HTR-8/SVneo (cell line): ENCODE results near the gene DNPH1.

Experiments used
- DNase-seq: peaks from one replicate; pipeline ENCODE4 v3.0.0; 2011; ENCODE audit warnings: low spot score, mixed read lengths; ENCODE audit not compliant: insufficient read length
- FAIRE-seq: peaks from 2 replicates; lab custom pipeline; 2011; peaks lifted over from hg19 to GRCh38; lab: Jason Lieb, UNC

The DNPH1 gene

DNA sequence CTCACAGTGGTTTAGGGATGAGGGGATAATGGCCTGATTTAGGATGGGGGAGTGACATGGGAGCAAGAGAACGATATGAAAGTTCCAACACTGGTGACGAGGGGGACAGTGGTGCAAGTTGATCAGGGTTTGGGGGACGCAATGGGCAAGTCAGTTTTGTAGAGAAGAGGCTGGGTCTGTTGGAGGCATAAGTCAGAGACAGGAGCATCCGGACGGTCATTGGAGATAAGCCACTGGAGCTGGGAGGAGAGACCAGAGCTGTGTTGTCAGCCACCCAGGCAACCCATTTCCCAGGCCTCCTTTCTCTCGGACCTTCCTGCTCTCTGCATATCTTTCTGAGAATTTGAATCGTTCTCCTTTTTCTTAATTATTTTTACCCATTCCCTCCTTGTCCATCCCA, 9.5 kb downstream of the DNPH1 start:
- no peak for FAIRE-seq
- no peak for DNase-seq

DNA sequence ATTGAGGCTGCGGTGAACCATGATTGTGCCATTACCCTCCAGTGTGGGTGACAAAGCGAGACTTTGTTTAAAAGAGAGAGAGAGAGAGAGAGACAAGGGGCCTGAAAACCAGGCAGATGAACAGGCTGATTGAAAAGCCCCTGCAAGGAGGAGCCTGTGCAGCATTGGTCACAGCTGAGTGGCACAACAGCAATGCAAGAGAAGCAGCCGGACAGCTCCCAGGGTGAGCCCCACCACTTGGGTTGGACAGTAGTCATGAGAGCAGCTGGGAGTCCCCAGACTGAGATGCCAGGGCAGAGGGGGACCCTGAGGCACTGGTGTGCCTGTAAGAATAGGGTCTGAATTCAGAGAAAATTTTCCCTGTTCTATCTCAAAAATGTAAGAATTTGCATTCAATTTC, 10.2 kb downstream of the DNPH1 start:
- no peak for DNase-seq
- no peak for FAIRE-seq

DNA sequence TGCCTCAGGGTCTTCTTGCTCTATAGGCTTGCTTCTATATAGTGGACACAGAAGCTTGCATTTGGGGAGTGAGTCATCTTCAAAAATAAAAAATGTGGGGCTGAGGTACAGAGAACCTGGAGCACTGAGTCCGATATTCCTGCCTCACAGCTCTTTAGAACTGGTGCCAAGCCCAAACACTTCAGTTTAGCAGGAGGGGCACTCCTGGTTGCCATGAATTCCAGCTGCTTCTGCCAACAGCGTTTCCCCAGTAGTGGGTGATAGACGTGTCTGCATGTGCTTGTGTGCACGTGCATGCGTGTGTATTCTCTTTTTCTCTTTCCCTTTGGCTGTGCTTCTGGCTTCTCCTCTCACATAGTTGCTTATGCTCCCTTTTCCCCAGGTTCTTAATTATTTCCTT, 11.9 kb downstream of the DNPH1 start:
- FAIRE-seq (no peak), DNase-seq (no peak)

DNA sequence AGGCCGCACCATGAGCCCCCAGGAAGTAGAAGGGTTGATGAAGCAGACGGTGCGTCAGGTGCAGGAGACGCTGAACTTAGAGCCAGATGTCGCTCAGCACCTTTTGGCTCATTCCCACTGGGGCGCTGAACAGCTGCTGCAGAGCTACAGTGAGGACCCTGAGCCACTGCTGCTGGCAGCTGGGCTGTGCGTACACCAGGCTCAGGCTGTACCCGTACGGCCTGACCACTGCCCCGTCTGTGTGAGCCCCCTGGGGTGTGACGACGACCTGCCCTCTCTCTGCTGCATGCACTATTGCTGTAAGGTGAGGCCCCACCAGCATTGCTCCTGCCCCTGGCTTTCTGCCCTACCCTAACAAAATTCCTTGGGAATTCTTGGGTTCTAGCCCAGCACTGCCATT, 13.1 kb downstream of the DNPH1 start:
- FAIRE-seq (no peak), DNase-seq (no peak)

DNA sequence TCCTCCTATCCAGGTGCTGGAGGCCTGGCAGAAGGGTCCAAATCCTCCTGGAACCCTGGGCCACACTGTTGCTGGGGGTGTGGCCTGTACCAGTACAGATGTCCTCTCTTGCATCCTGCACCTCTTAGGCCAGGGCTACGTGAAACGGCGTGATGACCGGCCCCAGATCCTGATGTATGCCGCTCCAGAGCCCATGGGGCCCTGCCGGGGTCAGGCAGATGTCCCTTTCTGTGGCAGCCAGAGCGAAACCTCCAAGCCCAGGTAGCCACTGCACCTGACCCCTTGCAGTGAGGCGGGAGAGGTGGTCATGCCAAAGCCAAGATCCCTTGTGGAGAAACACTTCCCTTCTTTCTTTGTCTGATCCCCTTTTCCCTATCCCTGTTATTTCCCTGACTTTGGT, 14.2 kb downstream of the DNPH1 start:
- no peak for FAIRE-seq
- no peak for DNase-seq

DNA sequence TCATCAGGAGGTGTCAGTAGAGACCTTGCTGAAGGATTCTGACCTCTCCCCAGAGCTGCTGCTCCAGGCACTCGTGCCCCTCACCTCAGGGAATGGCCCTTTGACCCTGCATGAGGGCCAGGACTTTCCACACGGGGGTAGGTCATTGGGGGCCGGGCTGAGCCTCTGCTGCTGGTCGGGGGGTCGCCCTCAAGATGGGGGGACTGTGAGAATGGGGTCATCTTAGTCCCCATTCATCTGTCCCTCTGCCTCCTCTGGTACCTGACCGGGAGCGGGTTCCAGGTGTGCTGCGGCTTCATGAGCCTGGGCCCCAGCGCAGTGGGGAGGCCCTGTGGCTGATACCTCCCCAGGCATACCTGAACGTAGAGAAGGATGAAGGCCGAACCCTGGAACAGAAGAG, 15.8 kb downstream of the DNPH1 start:
- no peak for DNase-seq

DNA sequence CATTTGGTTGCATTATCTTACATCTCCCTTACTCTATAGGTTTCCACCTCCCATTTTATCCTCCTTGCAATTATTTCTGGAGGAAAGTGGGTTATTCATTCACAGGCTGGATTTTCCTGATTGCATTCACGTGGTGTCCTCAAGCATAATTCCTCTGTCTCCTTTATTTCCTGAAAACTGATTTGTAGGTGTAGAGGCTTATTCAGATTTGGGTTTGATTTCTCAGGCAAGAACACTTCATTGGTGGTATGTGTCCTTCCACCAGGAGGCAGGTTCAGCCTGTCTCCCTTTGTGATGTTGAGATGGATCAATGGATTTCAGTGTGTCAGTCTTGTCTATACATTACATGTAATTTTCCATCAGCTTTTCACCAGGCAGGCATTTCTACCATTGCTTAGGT, 17.3 kb downstream of the DNPH1 start:
- DNase-seq (no peak), FAIRE-seq (no peak)

More for the DNA sequence above, 15.8 kb downstream of the DNPH1 start:
- FAIRE-seq = no peak

DNA sequence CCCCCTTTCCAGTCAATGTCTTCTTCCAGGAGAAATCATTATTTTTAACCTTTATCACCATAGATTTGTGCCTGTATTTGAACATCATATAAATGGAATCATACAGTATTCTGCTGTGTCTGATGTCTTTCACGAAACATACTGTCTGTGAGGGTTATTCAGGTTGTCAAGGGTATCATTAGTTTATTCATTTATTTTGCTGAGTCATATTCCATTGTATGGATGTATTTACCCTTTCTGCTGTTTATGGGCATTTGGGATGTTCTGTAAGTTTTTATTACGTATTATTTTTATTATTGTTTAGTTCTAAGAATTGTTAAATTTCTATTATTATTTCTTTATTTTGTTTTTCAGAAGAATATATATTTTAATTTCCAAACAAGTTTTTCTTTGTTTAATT, 22.0 kb downstream of the DNPH1 start:
- FAIRE-seq = no peak

DNA sequence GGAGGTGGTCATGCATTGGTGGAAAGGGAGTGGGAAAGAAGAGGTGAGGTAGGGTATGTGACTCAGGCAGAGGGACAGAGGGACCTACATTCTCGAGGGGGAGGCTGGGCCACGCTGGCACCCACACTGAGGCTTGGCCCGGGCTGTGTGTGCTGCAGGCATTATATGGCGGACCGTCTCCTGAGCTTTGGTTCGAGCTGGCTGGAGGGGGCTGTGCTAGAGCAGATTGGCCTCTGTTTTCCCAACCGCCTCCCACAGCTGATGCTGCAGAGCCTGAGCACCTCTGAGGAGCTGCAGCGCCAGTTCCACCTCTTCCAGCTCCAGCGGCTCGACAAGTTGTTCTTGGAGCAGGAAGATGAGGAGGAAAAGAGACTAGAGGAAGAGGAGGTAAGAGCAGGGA, 23.4 kb downstream of the DNPH1 start:
- DNase-seq (no peak), FAIRE-seq (no peak)

More for the DNA sequence above, 22.0 kb downstream of the DNPH1 start:
- DNase-seq = no peak

DNA sequence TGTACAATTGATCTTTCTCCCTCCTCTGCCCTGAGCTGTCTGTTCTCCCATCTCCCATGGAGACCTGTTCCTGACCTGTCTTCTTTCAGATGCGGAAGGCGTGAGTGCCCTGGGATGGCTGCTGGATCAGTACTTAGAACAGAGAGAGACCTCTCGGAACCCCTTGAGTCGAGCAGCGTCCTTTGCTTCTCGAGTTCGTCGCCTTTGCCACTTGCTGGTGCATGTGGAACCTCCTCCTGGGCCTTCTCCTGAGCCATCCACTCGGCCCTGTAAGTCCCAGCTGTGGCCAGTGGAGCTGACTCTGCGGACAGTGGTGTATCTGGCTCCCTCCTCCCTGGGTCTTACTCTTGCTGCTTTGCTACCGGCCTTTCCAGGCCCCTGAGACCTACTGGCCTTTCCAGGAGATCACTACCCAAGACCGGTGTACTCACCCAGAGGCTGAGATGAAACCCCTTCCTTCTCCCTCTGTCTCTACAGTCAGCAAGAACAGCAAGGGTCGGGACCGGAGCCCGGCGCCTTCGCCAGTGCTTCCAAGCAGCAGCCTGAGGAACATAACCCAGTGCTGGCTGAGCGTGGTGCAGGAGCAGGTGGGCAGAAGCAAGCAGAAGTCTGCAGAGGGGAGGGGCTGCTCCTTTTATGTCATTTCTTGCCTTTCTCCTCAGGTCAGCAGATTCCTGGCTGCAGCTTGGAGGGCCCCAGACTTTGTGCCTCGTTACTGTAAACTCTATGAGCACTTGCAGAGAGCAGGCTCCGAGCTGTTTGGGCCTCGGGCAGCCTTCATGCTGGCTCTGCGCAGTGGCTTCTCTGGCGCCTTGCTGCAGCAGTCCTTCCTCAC, 24.8 kb downstream of the DNPH1 start:
- no peak for FAIRE-seq
- no peak for DNase-seq

DNA sequence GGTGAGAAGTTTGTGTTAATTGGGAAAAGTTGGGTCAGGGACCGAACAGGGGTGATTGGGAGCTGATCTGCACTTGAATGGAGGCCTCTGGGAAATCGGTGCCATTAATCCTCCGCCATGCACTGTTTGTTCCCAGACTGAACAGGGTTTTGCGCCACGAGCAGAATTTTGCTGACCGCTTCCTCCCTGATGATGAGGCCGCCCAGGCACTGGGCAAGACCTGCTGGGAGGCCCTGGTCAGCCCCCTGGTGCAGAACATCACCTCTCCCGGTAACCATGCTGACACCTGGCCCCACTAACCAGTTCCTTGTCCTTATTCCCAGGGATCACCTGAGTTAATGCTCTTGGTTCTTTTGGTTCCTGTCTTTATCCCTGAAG, 25.6 kb downstream of the DNPH1 start:
- FAIRE-seq = no peak
- DNase-seq = no peak

DNA sequence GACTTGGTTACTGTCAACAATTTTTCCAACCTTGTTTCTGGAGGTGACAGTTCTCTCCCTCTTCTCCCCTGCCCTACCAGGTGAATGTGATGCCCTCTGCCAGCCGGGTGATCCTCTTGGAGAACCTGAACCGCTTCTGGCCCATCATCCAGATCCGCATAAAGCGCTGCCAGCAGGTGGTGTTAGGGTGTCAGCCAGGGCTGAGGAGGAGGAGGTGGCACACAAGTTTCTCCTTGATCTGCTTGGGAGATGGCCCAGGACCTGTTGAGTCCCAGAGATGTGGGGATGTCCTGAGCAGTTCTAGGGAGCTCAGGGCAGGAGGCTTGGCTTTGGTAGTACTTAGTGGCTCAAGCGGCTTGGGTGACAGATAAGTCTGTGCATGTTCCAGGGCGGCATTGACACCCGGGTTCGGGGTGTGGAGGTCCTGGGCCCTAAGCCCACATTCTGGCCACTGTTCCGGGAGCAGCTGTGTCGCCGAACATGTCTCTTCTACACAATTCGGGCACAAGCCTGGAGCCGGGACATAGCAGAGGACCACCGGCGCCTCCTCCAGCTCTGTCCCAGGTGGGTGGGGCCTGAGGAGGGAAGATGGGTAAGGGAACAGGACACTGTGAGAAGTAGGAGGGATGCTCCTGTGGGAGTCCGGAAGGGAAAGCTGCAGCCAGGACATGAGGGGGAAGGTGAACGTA, 26.1 kb downstream of the DNPH1 start:
- FAIRE-seq (no peak), DNase-seq (no peak)

DNA sequence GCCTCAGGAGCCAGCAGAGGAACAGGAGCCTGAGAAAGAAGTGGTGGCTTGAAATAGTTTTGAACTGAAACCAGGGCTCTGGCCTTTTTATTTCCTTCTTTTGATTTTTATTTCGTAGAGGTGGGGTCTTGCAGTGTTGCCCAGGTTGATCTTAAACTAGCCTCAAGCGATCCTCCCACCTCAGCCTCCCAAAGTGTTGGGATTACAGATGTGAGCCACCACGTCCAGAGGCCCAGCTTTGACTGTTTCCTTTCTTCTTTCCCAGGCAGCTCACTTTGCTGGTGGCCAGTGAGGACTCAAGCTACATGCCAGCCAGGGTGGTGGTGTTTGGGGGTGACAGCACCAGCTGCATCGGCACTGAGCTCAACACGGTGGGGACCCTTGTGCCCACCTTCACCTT, 26.8 kb downstream of the DNPH1 start:
- no peak for FAIRE-seq

DNA sequence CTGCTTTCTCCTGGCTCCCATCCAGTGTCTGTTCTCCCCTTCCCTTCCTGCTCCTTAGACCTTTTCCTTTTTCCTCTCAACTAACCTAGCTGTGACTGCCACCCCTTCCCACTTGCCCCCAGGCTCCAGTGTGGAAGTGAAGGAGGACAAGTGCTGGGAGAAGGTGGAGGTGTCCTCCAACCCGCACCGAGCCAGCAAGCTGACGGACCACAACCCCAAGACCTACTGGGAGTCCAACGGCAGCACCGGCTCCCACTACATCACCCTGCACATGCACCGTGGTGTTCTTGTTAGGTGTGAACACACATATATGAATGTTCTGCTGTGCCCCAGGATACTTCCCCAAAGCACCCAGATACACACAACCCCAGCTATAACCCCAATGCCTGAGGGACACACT, 28.7 kb downstream of the DNPH1 start:
- DNase-seq = no peak
- peak; percentile 46 for FAIRE-seq

More for the DNA sequence above, 26.8 kb downstream of the DNPH1 start:
- no peak for DNase-seq

DNA sequence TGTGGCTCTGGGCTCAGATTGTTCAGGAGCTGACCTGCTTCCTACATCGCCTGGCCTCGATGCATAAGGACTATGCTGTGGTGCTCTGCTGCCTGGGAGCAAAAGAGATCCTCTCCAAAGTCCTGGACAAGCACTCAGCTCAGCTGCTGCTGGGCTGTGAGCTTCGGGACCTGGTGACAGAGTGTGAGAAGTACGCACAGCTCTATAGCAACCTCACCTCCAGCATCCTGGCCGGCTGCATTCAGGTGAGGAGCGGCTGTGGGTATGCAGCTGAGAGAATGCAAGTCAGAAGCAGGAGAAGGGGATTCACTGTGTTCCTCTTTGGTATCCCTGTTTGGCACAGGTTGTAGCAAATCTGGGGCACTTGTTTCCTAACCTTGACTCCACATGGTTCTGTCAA, 29.4 kb downstream of the DNPH1 start:
- DNase-seq (no peak), FAIRE-seq (no peak)

DNA sequence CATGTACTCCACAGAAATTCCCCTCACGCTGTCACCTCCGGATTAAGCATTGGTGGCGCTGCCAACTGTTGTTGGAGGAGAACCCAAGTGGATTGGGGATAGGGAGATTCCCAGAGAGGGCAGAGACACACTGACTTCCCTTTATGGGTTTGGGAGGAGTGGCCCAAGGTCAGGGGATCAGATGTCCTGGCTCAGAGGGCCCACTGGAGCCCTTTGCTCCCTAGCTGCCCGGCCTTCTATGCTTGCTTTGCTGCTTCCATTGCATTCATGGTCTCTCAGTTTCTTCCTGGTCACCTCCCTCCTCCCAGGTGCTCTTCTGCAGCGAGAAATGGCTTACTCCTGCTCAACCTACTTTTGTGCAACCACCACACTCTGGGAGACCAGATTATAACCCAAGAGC, 32.9 kb downstream of the DNPH1 start:
- DNase-seq (no peak), FAIRE-seq (no peak)

DNA sequence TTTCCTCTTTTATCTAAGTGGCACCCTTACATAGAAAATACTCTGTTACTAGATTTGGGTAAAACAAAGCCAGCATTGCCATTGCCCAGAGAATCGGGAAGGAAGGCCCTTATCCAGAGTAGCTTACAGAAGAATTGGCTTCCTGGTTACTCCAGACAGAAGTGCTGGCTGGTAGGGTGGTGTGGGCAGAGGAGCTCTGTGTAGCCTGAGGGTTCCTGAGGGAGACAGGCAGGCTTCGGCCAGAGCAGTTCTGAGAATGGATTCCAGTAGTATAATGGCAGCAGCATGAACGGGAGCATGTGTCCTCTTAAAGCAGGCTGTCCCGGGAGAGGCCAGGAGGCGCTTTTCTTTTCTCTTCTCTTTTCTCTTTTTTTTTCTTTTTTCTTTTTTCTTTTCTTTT, 35.4 kb downstream of the DNPH1 start:
- FAIRE-seq (no peak), DNase-seq (no peak)

DNA sequence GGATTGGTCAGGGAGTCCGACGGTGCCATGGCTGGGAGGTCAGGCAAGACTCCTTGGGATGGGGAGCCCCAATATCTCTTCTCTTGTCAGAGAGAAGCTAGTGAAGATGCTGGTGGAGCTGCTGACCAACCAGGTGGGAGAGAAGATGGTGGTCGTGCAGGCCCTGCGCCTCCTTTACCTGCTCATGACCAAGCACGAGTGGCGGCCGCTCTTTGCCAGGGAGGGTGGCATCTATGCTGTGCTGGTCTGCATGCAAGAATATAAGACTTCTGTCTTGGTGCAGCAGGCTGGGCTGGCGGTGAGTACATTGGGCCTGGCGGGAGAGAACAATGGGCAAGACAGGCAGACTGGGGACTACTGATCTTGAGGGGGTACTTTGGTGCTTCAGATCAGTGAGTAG, 36.4 kb downstream of the DNPH1 start:
- no peak for DNase-seq
- FAIRE-seq = no peak

DNA sequence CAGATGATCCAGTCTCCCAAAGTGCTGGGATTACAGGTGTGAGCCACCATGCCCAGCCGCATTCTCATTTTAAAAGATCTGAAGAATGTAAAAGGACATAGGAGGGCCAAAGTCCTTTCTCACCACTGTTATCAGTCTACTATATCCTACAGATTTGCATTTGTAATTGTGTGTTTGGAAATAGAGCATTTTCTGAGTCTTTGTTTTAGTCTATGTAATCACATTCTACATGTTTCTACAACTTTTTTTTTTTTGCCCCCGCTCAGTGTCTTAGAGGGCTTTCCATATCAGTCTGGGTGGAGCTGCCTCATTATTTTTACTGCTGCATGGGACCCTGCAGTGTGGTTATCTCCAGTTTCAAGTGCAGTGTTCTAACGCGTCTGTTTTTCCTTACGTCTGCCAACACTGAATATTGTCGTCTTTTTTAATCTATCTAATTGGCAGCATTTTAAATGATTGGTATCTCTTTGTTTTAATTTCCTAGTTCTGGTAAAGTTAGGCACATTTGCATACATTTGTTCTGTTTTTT, 39.4 kb downstream of the DNPH1 start:
- DNase-seq (no peak), FAIRE-seq (no peak)

DNA sequence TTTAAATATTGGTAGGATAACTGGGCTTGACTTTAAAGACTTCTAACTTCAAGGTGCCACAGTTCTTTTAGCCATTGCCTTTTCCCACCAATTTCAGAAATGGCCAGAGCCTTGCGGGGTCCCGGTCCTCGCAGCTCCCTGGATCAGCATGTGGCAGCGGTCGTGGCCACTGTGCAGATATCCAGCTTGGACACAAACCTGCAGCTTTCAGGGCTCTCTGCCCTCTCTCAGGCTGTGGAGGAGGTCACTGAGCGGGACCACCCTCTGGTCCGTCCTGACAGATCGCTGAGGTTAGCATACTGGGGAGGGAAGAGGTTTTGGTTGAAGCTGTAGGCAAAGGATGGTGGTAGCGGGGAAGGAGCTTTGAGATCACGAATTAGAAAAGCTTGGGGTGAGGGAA, 40.9 kb downstream of the DNPH1 start:
- FAIRE-seq (no peak), DNase-seq (no peak)

DNA sequence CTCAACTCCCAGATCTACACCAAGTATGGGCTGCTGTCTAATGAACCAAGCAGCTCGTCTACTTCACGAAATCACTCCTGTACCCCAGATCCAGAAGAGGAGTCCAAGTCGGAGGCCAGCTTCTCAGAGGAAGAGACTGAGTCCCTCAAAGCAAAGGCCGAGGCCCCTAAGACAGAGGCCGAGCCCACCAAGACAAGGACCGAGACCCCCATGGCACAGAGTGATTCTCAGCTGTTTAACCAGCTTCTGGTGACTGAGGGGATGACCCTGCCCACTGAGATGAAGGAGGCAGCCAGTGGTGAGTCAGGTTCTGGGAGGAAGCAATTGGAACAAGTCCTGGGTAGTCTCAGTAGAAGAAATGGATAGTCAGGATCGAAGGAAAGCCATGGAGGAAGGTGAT, 41.5 kb downstream of the DNPH1 start:
- FAIRE-seq (no peak), DNase-seq (no peak)

DNA sequence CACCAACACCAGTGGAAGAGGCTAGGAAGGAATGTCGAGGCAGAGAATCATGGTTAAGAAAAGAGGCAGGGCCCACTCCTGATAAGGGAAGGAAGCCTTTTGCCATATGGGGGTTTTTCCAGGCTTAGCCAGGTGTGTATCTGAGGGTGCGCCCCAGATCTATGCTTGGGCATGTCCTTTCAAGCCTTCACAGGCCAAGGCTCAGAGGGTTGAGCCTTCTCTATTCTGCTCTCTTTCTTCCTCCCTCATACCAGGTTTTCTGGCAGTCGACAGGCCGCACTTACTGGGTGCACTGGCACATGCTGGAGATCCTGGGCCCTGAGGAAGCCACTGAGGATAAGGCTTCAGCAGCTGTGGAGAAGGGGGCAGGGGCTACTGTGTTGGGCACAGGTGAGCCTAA, 42.6 kb downstream of the DNPH1 start:
- no peak for FAIRE-seq

More for the DNA sequence above, 42.6 kb downstream of the DNPH1 start:
- no peak for DNase-seq
